Epithelial cell of proximal tubule (primary cell): ENCODE results near the gene ICAM1. TPM values are rescaled to one million over a fixed set of nuclear protein-coding genes. Genes with fewer than 3 reads are reported as not detected.

Source experiments
- DNase-seq: peaks from one replicate; pipeline ENCODE4 v3.0.0-alpha.2; 2011; ENCODE audit warnings: low read depth
- H3K4me3 ChIP-seq: 2 replicates; pipeline ENCODE4 v1.5.1; 2011; ENCODE audit warnings: low read depth, mild to moderate bottlenecking, low read length
- total RNA-seq: library from RNA; depleted of rRNA; stranded (reverse); fragments of >200 nt; gene quantifications from 2 replicates; pipeline ENCODE4 v1.2.3, GENCODE V29; 2015
- TF ChIP-seq, protein P1 (sequence below): conservative IDR thresholded peaks from 2 replicates; pipeline ENCODE4 v1.5.1; 2012; ENCODE audit warnings: low read depth, mild to moderate bottlenecking, low read length

ICAM1 gene
- total RNA-seq, 1 donor from 2014 or later = 36.3 TPM

DNA sequence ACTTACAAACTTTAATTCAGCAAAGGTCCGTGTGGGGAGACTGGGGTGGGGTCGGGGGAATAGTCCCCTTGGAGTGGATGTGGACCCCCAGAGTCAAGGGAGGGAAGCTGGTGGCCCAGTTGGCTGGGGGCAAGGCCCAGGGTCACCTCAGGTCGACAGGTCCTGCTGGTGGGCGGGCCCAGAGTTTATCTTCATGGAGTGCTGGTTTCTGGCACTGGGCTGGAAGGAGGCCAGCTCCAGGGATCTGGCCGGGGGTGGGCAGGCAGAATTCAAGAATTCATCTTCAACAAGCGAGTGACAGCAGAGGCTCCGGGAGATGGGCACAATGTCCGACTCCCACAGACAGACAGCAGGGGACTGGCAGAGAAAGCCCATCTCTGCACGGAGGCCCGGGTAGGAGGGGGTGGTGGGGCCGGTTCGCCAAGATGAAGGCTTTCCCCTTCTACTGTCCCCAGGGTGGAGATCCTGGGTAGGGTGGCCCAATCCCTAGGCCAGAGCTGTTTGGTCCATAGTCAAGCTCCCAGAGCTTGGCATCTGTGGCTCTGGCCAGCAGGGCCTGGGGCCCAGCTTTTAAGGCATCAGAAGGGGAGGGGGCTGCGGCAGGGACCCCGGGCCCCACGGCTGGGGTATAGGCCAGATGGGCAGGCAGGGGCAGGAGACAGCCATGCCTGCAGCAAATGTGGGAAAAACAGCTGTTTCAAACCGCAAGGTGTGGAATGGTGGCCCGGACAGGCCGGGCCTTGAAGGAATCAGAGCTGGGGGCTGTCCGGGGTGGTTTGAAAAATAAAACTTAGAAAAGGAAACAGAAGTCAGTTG, 45.5 kb downstream of the ICAM1 start:
- DNase-seq = no peak
- TF ChIP-seq, protein P1, sequence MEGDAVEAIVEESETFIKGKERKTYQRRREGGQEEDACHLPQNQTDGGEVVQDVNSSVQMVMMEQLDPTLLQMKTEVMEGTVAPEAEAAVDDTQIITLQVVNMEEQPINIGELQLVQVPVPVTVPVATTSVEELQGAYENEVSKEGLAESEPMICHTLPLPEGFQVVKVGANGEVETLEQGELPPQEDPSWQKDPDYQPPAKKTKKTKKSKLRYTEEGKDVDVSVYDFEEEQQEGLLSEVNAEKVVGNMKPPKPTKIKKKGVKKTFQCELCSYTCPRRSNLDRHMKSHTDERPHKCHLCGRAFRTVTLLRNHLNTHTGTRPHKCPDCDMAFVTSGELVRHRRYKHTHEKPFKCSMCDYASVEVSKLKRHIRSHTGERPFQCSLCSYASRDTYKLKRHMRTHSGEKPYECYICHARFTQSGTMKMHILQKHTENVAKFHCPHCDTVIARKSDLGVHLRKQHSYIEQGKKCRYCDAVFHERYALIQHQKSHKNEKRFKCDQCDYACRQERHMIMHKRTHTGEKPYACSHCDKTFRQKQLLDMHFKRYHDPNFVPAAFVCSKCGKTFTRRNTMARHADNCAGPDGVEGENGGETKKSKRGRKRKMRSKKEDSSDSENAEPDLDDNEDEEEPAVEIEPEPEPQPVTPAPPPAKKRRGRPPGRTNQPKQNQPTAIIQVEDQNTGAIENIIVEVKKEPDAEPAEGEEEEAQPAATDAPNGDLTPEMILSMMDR = no peak
- peak overlapping the region; percentile 85 for H3K4me3 ChIP-seq

DNA sequence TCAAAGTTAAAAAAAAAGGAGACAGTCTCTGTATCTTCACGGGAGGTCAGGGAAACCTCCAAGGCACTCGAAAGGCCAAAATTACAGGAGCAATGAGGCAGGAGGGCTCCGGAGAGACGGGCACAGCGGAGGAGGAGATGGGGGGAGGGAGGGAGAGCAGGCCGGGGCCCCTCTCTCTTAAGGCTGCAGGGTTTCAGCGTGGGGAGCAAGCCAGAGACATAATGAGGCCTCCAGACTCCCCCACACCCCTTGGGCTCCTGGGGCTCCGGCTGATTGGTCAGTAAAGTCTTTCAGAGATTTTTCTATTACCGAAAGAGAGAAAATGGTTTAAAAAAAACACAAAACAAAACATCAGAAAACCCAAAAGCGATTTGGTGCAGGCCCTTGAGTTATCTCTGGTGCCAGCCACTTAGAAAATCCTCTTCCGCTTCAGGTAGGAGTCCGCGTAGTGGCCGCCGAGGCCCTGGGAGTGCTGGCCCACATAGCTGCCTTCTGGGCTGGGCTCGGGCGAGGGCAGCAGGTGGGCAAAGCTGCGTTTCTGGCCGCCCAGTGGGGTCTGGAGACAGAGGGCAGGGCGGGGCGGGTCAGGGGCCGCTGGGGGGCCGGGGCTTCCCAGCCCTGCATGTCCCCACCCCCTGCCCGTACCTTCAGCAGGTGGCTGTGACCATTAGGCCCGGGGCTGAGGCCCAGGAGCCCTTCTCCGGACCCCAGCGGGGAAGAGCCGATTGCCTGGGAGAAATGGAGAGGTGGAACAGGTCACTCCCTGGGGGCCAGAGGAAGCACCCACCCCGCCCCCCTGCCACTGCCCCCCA, 46.3 kb downstream of the ICAM1 start:
- no peak for DNase-seq
- TF ChIP-seq, protein P1 = no peak
- no peak overlapping the region for H3K4me3 ChIP-seq

DNA sequence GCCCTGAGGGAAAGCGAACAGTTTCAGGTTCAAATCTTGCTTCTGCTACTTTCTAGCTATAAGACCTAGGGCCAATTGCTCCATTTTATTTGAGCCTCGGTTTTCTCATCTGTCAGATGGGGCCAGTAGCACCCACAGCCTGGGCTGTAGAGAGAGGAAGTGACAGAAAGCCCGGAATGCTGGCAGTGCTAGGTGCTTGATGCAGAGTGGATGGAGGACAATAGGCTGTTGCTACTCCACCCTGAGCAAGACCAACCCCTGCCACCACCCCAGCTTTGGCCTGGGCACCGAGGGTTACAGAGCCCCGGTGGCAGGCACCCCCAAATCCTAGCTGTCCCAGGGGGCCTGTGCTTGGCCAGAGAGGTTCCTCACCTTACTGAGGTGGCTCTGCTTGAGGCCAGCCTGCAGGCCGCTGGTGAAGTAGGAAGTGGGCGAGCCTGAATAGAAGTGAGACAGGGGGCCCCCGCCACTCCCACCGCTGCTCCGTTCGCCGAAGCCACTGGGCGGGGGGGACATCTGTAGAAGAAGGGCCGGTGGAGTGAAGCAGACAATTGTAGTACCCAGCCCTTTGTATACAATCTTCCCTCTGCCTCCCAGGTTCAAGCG, 47.0 kb downstream of the ICAM1 start:
- no peak for DNase-seq
- no peak overlapping the region for H3K4me3 ChIP-seq
- TF ChIP-seq, protein P1 = no peak

DNA sequence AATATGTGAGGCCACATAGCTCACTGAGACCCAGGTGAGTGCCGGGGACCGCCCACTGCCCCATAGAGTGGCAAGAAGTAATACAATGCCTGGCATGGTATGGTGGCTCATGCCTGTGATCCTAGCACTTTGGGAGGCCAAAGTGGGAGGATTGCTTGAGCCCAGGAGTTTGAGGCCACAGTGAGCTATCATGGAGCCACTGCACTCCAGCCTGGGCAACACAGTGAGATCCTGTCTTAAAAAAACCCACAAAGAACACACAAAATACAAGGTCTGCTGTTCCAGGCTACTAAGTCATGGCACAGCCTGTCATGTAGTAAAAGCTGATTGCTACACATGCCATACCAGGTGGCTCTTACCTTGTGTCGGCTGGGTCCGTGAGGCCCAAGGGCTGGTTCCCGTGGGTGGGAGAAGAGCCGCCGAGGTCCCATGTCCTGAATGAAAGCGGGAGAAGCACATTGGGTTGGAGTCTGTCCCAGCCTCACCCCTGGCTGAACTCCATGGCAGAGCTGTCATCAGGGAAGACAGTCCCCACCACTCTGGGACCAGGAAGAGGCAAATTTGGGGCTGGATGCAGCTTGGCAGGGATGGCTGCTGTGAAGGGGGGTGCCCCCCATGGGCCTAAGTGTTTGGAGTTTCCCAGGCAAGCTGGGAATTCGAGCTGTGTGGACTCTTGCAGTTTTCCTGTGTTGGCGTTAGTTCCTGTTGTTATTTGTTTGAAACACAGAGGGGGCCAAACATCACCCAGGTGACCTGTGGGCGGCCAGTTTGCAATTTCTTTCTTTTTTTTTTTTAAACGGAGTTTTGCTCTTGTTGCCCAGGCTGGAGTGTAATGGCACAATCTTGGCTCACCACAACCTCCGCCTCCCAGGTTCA, 48.1 kb downstream of the ICAM1 start:
- H3K4me3 ChIP-seq = no peak overlapping the region
- DNase-seq = no peak
- TF ChIP-seq, protein P1 = no peak

DNA sequence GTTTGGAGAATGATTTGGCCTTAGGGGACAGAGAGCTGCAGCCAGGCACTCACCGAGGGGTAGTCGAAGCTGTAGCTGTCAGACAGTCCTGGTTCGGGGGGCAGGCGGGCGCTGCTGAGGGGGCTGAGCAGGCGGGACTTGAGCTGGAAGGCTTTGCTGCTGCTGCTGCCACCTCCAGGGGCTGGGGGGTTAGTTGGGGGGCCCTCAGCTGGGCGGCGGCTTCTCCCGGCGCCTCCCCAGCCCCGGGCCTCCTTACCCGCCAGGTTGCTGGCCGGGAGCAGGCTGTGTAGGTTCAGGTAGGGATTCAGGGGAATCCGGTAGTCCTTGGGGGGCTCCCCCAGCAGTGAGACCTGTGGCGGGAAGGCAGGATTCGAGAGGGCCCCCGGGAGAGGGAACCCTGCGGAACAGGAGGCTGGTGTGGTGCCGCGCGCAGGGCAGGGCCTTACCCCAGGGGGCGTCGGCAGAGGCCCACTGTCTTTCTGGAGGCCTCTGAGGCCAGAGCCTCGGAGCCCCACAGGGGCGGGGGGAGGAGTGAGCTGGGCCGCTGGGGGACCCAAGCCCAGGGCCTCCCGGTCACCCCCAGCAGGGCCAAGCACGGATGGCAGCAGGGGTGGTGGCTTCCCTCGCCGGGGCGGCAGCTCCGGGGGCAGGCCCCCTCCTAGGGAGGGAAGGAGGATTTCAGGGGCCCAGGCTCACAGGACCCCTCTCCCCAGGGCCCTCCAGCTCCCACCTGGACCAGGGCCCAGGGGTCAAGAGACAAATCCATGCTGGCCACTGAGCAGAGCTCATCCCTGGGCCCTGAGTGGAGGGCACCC, 49.9 kb downstream of the ICAM1 start:
- H3K4me3 ChIP-seq = no peak overlapping the region
- TF ChIP-seq, protein P1 = no peak
- no peak for DNase-seq
